SK-N-DZ (cell line): ENCODE measurements around the gene RWDD4.
"Not testable (repeated sequence)": the region's sequence is repeated elsewhere in the genome, so short reads cannot be mapped to it uniquely, and the experiment has no call there.

Source experiments
- DNase-seq: peaks from one replicate; pipeline ENCODE4 v3.0.0-alpha.2; 2015; ENCODE audit warnings: low spot score

RWDD4 gene

GRCh38 chr4:183635741-183636140 lies 23.2 kb downstream of the RWDD4 start:
- DNase-seq = no peak

DNA sequence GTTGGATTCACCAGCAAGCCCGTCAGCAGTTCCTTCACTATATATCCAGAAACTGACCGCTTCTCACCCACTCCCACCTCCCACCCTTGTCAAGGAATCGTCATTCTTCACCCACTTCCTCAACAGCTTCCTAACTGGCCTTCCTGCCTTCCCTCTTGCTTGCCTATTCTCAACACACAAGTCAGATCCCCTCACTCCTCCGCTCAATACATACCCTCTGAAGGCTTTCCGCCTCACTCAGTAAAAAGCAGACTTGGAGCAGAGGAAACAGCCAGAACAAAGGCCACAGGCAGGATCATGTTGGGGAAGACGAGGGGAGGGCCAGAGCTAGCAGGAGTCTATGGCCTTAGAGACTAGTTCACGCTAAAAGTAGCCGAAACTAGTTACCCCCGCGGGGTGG lies 23.7 kb downstream of the RWDD4 start:
- no peak for DNase-seq

DNA sequence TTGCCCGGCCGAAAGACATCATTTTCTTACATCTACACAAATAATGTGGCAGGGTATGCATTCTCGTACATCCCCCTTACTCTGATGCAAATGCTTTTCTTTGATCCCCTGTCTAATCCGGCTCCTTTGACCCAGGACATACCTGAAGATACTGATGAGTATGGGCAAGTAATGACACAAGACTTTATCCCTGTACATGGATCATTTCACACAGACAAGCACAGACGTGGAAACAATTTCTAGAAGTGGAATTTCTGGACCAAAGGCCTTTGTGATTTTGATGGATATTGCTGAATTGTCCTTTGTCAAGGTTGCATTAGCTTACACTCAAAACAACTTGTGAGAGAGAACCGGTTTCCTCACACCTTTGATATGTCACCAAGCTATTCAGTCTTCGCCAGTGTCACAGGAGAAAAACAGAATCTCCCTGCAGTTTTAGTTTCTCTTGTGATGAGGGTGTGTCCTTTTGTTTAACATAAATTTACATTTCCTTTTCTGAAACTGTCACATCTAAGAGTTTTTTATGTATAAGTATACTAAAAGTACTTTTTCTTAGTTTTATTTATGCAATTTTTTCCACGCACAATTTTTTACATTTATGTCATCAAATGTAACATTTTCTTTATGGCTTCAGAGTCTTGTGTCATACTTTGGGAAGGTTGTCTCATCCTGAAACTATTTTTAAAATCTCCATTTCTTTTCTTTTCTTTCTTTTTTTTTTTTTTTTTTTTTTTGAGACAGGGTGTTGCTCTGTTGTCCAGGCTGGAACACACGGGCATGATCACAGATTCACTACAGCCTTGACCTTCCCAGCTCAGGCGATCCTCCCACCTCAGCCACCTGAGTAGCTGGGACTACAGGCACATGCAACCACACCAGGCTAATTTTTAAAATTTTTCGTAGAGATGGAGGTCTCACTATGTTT lies 25.2 kb downstream of the RWDD4 start:
- no peak for DNase-seq

- no peak for DNase-seq
Measured at GRCh38 chr4:183632689-183633088, 26.3 kb downstream of the RWDD4 start.

DNA sequence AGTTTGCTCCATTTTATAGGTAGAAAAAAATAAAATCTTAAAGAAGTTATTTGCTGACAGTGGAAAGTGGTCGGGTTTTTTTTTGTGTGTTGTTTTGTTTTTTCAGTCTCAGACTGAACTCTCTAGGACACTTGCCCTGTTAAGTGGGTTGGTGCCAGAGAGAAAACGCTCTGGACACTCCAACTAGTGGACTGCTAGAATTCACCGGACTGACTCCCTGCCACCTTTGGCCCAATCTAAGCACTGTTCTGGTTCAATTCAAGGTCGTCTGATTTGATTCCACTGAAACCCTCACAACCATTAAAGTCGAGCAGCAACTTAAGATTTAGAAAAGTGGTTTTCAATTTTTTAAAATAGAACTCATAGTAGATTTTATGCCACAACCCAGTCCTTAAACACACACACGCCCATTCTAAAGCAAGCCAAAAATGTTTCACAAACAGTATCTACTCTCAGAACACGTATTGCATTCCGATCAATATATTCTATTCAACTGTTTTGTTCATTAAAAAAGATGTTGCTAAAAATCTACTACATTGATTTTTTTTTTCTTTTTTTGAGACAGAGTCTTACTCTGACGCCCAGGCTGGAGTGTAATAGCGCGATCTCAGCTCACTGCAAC lies 27.3 kb downstream of the RWDD4 start:
- DNase-seq = no peak

GRCh38 chr4:183627979-183628588 lies 30.9 kb downstream of the RWDD4 start:
- DNase-seq = no peak

- not testable (repeated sequence) for DNase-seq
Measured at GRCh38 chr4:183627286-183627685, 31.7 kb downstream of the RWDD4 start.

- no peak for DNase-seq
Measured at GRCh38 chr4:183626168-183626567, 32.8 kb downstream of the RWDD4 start.

DNA sequence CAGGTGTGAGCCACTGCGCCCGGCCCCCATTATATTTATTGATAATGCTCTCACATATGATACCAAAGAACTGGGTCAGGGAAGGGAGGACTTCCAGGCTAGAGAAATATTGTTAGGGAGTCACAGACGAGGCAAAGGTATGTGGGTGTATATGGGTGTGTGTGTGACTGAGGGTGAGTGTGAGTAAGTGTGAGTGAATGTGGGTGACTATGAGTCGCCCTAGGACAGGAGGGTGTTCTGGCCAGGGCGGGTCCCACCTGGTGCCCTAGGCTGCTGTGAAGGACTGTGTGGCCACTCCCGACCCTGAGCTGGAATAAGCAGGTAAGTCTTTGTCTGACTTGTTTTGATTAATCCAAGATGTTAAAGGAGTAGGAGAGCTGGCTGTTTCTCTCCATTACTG lies 34.4 kb downstream of the RWDD4 start:
- no peak for DNase-seq

GRCh38 chr4:183621875-183622274 lies 37.1 kb downstream of the RWDD4 start:
- DNase-seq = no peak

DNA sequence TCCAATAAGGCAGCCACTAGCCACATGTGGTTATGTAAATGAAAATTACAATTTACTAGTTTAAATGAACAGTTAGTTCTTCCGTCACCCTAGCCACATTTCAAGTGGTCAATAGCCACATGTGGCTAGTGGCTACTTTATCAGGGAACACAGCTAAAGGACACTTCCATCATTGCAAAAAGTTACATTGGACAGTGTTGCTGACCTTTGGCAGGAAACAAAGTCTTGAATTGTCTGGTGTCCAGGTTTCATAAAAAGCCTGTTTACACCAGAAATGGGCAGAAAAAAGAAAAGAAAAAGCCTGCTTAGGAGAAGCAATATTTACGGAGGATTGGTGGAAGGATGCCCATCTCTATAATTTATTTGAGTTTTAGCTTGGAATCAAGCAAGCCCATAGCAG lies 38.6 kb downstream of the RWDD4 start:
- DNase-seq = no peak

DNA sequence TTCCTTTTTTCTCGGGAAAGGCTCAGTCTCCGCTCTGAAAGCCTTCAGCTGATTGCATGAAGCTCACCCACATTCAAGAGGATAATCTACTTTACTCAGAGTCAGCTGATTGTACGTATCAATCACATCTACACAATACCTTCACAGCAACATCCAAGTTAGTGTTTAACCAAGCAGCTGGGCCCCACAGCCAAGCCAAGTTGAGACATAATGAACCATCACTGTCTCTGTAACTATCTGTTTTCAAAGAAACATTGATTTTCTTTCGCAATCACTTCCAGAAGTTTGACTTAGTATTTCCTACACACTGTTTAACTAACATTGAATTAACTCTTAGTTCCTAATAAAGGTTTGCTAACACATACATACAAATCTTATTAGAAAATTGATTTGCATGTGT lies 40.3 kb downstream of the RWDD4 start:
- no peak for DNase-seq

DNA sequence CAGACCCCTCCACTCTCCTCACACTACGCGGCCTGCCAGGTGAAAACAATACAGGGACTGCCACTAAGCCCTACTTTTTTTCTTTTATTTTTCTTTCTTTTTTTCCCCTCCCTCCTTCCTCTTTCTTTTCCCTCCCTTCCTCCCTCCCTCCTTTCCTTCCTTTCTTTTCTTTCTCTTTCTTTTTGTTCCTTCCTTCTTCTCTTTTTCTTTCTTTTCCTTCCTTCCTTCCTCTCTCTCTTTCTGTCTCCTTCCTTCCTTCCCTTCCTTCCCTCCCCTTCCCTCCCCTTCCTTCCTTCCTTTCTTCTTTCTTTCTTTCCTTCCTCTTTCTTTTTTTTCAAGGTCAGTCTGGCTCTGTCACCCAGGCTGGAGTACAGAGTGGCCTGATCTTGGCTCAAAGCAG lies 41.9 kb downstream of the RWDD4 start:
- no peak for DNase-seq

DNA sequence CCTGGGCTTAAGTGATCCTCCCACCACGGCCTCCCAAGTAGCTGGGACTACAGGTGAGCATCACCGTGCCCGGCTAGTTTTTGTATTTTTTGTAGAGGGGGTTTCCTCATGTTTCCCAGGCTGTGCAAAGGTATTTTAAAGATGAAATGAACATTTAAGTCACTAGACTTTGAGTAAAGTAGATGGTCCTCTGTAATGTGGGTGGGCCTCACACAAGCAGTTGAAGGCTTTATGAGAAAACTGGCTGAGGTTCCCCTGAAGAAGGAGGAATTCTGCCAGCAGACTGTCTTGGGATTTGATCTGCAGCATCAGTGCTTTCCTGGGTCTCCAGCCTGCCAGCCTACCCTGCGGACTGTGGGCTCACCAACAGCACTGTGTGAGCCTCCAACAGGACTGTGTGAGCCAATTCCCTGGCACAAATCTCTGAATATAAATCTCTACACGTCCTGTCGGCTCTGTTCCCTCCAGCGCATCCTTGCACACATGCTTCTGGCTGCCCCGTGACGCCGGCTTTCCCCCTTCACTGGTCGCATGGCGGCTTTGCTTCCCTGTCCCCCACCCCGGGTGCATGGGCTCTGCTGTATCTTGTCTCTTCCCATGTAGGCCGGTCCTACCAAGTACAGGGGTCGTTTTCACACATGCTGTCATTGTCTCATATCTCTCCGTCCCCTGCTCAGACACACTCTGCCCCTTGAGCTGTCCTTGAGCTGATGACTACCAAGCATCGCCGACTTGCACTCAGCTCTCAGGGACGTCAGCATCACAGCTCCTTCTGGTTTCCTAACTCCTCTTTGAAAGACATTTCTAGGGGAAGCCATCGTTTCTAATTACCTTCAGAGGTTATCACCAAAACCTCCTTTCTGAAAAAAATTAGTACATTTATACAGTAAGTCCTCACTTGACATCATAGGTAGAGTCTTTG lies 46.4 kb downstream of the RWDD4 start:
- DNase-seq = no peak

GRCh38 chr4:183611210-183611830 lies 47.7 kb downstream of the RWDD4 start:
- DNase-seq = no peak

DNA sequence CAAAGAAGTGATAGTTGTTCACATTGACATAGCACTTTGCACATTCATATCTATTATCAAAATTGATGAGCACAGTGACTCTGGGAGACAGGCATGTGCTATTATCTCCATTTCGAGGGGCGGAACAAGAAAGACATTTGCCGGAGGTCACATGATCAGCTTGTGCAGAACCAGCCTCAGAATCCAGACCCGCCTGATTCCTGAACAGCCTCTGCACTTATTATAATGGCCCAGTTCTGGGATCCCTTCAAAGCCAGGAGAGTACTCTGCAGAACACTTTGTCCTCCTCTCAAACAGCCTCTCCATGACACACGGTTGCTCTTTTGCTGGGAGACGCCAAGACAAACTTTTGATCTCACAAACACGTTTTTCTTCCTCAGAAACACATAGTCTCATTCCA lies 48.4 kb downstream of the RWDD4 start:
- DNase-seq = no peak

DNA sequence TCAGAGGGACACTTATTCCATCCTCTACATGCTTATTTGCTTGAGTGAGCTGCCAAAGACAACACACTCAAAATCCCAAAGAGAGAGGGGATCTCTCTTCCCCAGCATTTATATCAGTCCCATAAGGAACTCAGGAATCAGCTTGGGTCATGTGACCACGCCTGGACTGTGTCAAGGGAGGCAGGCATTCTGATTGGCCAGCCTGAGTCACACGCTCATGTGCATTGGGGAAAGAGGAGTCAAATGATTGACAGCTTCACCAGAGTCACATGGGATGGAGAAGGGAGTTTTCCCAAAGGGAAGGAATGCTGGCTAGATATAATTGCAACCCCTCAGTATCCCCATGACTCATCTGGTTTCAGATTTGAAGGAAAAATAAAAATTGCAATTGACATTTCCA lies 49.0 kb downstream of the RWDD4 start:
- DNase-seq = peak; percentile 42

GRCh38 chr4:183609151-183609550 lies 49.8 kb downstream of the RWDD4 start:
- DNase-seq = no peak

DNA sequence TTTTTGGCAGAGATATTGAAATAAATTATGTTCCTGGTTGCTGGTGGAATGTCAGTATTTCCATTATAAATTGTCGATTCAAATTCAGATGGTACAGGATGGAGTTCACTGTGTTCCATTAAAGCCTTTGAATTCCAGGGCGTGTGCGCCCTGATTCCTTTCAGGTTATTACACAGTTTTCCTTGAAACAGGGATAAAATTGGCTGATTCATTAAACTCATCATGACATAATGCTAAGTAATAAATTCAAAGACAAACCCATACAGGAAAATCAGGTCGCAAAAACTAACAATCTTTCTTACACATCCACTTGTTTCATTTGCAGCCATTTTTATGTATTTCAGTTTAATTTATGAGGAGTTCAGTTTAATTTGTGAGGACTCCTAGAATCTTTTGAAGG lies 51.1 kb downstream of the RWDD4 start:
- no peak for DNase-seq

- no peak for DNase-seq
Measured at GRCh38 chr4:183602557-183603027, 56.4 kb downstream of the RWDD4 start.

GRCh38 chr4:183601381-183601780 lies 57.6 kb downstream of the RWDD4 start:
- DNase-seq = no peak
